ENCODE results near the gene GDF10.

The GDF10 gene

DNA sequence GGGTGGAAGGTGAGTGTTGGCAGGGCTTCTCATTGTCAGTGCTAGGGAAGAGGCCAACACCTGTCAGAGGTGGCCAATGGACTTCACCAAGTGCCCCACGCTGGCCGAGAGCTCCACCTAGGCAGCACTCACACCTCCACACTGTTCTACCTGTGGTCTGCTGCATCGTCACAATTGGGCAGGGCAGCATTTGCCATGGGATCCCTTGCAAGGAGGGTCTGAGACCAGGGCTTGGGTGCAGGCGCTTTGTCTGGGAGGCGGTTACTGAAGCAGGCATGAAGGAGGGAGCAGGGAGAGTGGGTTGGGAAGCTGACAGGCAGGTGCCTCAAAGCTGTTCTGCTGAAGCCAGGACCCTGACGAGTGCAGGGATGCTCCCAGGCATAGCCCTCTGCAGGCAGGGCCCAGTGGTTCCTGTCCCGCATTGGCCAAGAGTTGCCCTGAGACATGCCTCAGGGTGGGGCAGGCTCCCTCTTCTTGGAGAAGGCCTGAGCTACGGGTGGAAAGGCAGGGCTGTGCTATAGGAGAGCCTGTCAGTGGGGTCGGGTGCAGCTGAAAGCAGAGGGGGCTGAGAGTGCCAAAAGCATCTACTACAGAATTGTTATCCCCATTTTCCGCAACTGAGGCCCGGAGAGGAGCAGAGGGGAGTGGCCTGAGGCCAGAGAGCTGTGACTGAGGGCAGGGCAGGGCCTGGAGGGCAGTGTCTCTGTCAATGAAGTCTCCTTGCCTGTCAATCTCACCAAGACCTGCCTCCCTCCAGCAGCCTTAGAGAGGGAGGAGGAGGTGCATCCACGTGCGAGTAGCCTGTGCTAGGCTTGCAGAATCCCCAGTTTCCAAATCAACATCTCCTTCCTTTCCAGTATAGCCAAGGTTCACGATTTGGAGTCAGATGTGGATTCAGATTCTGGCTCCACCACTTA is 52.2 kb downstream of the GDF10 start:
- no peak for DNase-seq (ENCODE audit: low read depth in 3 of 3)

DNA sequence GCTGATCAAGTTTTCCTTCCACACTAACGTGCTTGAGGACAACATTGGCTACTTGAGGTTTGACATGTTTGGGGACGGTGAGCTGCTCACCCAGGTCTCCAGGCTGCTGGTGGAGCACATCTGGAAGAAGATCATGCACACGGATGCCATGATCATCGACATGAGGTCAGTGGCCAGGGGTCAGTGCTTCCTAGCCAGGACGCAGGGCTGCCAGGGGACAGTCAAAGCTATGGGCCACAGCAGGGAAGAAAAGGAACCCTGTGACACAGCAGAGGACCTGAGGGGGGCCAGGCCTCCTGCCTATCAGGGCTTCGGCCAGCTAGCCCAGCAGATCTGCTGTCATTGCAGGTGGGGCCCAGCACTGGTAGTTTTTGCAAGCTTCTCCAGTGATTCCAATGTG is 53.4 kb downstream of the GDF10 start:
- no peak for DNase-seq (ENCODE audit: low read depth in 3 of 3)

DNA sequence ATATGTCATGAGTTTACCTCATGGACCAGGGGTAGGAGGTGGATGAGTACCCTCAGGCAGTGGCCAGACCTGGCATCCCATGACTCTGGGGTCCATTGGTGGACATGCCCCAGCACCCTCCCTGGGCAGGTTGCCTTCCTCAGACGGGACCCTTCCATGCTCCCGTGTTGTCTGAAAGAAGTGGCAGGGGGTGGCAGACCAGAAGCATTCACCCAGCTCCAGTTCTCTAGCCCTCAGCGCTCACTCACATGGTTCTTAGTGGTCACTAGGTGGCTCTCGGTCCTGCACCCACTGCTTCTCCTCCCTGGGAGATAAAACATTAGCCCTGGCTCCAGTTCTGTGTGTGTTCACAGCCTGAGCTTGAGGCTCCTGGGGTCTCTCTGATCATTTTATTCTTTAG is 54.2 kb downstream of the GDF10 start:
- no peak for DNase-seq (ENCODE audit: low read depth in 3 of 3)

DNA sequence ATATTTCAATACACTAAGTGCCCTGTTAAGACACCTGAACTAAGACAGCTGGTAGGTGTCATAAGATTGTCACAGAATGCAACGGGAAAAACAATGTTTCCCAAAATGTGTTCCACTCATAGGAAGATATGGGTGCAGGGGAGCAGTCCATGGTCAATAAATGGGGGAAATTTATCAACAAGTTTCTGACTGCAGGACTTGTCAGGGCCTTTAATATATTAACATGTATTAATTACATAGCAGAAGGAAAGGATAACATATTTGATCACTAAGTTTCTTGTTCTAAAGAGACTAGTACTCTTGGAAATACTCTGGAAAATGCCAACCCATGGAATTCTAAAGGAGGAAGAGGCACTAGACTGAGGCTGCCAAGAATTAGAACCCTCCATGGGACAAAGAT is 54.9 kb downstream of the GDF10 start:
- DNase-seq (ENCODE audit: low read depth in 3 of 3), result no peak

DNA sequence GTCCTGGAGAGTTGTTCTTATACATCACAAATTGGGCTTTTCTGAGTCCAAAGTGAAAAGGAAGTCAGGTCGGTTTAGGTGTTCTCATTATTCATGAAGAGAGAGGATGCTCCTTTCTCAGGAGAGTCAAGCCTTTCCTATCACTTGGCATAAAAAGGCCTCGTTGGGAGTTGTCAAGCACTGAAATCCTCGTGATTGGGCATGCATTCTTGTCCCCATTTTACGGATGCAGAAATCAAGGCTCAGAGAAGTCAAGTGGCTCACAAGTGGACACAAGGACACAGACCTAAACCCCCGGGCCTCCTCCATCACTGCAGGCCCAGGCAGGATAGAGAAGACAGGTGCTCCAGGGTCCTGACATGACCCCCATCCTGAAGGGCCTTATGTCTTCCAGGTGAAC is 56.7 kb downstream of the GDF10 start:
- DNase-seq (ENCODE audit: low read depth in 3 of 3), result no peak

DNA sequence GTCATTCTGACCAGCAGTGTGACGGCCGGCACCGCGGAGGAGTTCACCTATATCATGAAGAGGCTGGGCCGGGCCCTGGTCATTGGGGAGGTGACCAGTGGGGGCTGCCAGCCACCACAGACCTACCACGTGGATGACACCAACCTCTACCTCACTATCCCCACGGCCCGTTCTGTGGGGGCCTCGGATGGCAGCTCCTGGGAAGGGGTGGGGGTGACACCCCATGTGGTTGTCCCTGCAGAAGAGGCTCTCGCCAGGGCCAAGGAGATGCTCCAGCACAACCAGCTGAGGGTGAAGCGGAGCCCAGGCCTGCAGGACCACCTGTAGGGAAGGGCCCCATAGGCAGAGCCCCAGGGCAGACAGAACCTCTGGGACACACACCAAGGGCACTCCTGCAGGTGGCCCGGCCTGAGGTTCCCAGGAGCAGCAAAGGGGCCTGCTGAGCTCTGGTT is 57.2 kb downstream of the GDF10 start:
- DNase-seq (ENCODE audit: low read depth in 3 of 3), result no peak

DNA sequence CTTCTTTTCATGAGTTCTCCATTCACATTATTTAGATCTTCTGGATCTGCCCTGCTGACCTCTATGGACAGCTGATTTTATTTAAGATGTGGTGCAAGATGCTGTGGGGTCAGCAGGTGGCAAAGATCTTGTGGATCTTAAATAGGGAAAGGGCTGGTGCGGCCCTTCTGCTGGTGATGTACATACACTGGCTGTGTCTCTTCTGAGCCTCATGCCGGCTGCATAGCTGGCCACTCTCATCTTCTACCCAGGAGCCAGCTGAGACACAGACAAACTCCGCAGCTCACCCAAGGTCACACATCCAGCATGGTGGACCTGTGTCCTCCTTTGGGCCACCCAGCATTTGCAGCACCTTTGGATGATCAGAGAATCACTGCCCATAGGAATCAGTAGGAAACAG is 57.9 kb downstream of the GDF10 start:
- no peak for DNase-seq (ENCODE audit: low read depth in 3 of 3)

DNA sequence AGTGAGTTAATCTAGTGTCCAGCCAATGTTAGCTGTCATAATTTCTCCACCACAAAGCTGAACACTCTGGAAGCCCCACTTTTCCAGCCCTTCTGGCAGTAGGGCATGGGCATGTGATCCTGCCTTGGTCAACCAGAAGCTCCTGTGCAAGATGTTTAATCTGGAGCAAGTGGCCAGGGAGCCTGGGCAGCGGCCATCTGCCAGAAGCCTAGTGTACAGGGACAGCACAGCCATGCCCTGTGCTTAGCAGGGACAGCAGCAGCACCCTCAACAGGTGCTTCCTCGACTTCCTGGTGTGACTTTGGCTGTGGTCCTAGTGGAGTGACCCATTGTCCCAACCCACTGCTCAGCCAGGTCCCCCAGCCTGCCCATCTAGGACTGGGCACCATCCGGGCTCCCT is 58.5 kb downstream of the GDF10 start:
- DNase-seq (ENCODE audit: low read depth in 3 of 3), result no peak

DNA sequence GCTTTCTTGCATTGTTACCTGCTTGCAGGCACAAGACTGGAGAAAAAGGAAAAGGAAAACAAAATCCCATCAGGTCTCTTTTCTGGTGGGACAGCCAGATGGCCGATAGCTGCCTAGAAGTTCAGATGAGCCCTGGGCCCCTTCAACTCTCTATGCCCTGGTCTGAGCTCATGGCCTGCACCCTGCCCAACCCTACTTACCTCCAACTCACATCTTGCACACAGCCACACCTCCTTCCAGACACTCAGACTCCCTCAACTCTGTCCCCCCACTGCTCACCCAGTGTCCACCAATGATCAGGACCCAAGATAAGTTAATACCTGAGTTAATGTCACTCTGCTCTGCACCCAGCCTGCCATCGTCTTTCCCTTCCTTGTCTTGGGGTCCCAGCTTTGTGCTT is 59.1 kb downstream of the GDF10 start:
- no peak for DNase-seq (ENCODE audit: low read depth in 3 of 3)

DNA sequence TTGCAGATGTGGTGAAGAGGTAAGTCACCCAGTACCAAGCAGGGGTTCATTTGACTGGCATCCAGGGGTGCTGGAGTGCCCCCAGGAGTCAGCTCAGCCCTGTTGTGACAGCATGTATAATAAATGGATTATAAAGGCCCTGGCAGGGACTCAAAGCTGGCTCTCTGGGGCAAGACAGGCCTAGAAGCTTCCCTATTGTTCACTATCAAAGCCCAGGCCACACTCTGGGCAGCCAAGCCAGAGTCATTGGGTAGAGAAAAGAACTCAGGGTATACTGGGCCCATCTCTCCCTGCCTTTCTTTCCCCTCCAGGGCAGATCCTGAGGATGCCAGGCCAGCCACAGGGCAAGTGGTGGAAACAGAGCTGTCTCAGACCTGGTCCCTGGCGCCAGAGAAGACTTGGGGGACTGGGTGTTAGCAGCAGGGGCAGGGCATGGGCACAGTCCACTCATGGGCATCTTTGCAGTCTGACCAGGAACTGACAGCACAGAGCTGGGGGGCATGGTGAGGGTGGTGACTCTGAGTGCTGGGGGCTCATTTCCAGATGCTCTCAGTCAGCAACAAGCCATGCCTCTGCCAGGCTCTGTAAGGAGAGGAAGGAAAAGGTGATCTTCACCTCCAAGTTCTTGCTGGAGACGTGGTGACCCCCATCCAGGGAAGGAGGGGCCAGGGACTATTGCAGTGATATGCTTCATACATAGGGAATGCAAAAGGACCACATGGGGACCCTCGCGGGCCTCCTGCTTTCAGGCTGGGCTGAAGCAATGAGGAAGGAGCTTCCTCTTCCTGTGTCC is 59.8 kb downstream of the GDF10 start:
- DNase-seq (ENCODE audit: low read depth in 3 of 3), result no peak

DNA sequence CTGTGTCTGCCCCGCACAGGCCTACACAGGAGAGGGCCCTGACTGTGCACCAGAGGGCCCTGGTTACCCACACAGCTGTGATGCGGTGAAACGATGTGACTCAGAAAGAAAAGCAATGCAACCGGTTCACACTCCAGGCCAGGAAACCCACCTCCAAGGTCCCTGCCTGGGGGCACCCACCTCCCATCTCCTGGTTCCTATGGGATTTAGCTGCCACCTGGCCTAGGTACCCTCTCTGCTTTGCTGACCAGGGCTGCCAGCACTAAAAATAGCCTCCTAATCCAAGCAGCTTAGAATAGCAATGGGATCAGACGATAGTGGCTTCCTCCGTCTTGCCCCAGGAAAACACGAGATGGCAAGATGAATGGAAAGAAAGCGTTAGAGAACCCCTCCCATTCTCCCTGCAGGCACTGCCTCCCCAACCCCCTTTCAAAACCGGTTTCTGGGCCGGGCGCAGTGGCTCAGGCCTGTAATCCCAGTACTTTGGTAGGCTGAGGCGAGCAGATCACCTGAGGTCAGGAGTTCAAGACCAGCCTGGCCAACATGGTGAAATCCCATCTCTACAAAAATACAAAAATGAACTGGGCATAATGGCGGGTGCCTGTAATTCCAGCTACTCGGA is 60.5 kb downstream of the GDF10 start:
- no peak for DNase-seq (ENCODE audit: low read depth in 3 of 3)

DNA sequence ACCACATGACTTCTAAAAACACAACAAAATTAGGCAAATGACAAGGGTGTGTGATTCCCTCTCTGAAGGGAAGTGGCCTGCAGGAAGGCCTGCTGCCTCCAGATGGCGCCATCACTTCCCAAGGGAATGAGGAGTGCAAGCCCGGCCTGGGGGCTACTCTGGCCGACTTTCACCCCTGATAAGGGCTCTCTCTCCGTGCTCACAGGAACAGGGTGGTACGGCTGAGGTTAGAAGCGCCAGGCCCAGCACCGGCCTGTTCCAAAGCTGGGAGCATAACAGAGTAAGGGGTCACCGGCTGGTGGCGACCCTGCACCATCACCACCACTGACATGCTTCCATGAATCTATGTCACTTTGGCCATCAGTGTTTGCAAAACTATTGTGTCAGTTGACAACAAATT is 61.3 kb downstream of the GDF10 start:
- no peak for DNase-seq (ENCODE audit: low read depth in 3 of 3)

DNA sequence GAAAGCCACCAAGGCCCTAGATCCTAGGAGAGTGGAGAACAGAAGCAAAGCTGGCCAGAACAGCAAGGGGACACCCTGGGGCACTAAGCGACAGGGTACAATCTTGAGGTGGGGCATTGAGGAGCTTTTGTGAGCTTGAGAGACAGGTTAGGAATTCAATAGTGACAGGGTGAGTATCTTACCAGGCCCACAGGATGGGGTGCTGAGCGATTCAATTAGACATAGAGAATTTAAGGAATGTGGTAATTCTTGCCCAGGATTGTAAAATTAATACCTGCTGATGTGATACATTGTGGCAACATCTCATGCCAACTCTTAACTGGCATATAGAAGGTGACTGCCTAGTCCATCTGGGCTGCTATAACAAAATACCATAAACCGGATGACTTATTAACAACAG is 62.2 kb downstream of the GDF10 start:
- DNase-seq (ENCODE audit: low read depth in 3 of 3), result no peak

Data from stimulated activated CD4-positive, alpha-beta T cell treated with anti-CD3 and anti-CD28 coated beads, TNF-alpha, amount 100 ng/mL, for 4 hours (primary cell).